HEK293 (cell line): ENCODE results near the gene FANCC.

Experiments used
- CTCF ChIP-seq: fragments of 450-650 bp; formaldehyde crosslinking; IDR thresholded peaks from 2 replicates; pipeline ENCODE4 v1.5.1; 2016; ENCODE audit warnings: missing biosample characterization, missing genetic modification characterization
- HOXD13 ChIP-seq: sonication (generic); formaldehyde crosslinking; IDR thresholded peaks from 2 replicates; pipeline ENCODE4 v1.8.0; 2022; ENCODE audit warnings: missing genetic modification reagents, borderline replicate concordance
- PRDM10 ChIP-seq: fragments of 450-650 bp; formaldehyde crosslinking; IDR thresholded peaks from 2 replicates; pipeline ENCODE4 v1.5.1; 2016; ENCODE audit warnings: missing biosample characterization, missing genetic modification characterization
- ZNF121 ChIP-seq: fragments of 450-650 bp; formaldehyde crosslinking; IDR thresholded peaks from 2 replicates; pipeline ENCODE4 v1.5.1; 2016; ENCODE audit warnings: missing biosample characterization, missing genetic modification characterization
- ZNF391 ChIP-seq: fragments of 450-650 bp; formaldehyde crosslinking; IDR thresholded peaks from 2 replicates; pipeline ENCODE4 v1.5.1; 2016; ENCODE audit warnings: low read depth, missing biosample characterization, missing genetic modification characterization, borderline replicate concordance
- ZNF510 ChIP-seq: fragments of 450-650 bp; formaldehyde crosslinking; IDR thresholded peaks from 2 replicates; pipeline ENCODE4 v1.5.1; 2018; ENCODE audit warnings: mild to moderate bottlenecking, missing genetic modification characterization, missing biosample characterization; ENCODE audit not compliant: insufficient replicate concordance

- TF ChIP-seq ZNF121 (no peak), CTCF (no peak), HOXD13 (CRISPR knock-in tag) (no peak), ZNF391 (tag by site-specific recombination) (no peak), PRDM10 (tag by site-specific recombination) (no peak), ZNF510 (tag by site-specific recombination) (no peak)
Measured at GRCh38 chr9:95239071-95239470, 78.4 kb downstream of the FANCC start.
